ENCODE measurements around the gene CD74.
"Not testable (repeated sequence)": the region's sequence is repeated elsewhere in the genome, so short reads cannot be mapped to it uniquely, and the experiment has no call there.

The CD74 gene

DNA sequence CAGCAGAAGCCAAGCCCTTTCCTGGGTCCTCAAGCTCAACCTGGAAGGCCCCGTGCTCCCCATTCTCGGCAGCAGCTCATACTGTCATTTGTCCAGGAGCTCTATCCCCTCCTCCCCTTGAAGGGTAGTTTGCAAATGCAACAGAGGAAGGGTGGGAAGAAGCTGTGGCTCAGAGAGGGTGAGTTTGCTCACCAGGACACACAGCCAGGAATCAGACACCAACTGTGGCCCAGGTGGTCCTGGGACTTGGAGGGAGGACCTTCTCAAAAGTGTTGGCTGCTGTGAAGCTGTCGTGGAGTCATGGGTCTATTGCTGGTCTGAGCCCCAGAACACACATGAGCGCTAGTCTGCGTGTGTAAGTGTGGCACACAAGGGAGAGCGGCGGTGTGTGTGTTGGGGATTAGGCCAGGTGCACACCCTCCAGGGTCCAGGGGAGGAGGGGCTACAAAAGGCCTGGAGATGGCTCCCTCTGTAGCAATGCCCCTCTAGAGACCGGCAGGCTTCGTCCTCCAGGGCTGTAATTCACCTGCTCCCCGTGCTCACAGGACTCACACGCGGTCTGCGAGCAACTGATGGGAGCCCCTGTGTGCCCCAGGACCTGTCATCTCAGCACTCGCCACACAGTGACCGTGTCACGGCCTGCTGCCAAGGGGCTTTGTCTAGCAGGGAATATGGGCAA lies 45.0 kb upstream of the CD74 start:
- TF ChIP-seq, protein P1, sequence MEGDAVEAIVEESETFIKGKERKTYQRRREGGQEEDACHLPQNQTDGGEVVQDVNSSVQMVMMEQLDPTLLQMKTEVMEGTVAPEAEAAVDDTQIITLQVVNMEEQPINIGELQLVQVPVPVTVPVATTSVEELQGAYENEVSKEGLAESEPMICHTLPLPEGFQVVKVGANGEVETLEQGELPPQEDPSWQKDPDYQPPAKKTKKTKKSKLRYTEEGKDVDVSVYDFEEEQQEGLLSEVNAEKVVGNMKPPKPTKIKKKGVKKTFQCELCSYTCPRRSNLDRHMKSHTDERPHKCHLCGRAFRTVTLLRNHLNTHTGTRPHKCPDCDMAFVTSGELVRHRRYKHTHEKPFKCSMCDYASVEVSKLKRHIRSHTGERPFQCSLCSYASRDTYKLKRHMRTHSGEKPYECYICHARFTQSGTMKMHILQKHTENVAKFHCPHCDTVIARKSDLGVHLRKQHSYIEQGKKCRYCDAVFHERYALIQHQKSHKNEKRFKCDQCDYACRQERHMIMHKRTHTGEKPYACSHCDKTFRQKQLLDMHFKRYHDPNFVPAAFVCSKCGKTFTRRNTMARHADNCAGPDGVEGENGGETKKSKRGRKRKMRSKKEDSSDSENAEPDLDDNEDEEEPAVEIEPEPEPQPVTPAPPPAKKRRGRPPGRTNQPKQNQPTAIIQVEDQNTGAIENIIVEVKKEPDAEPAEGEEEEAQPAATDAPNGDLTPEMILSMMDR (conservative IDR thresholded peaks at IDR 0.05; ENCODE audit: low read depth, low read length), result no peak
- no peaks in the 10 kb centered on the region for H3K79me2 ChIP-seq (ENCODE audit: insufficient read depth, low read depth)
- no peaks in the 10 kb centered on the region for H3K27me3 ChIP-seq (ENCODE audit: insufficient read depth, low read depth)
- no peaks in the 10 kb centered on the region for H3K36me3 ChIP-seq (ENCODE audit: insufficient read depth)
- H3K4me1 ChIP-seq (ENCODE audit: low read depth, poor library complexity, severe bottlenecking), result peaks cover 19% of the 10 kb centered on the region
- no peak overlapping the region for H3K9ac ChIP-seq
- H3K27ac ChIP-seq, result no peak overlapping the region
- no peak overlapping the region for H3K4me2 ChIP-seq
- no peak overlapping the region for H3K4me3 ChIP-seq (IDR thresholded peaks at IDR 0.05; ENCODE audit: insufficient read depth, low read depth, low read length)
- H4K20me1 ChIP-seq (ENCODE audit: insufficient read depth), result no peaks in the 10 kb centered on the region
- H2AFZ ChIP-seq (ENCODE audit: low read depth), result no peak overlapping the region

DNA sequence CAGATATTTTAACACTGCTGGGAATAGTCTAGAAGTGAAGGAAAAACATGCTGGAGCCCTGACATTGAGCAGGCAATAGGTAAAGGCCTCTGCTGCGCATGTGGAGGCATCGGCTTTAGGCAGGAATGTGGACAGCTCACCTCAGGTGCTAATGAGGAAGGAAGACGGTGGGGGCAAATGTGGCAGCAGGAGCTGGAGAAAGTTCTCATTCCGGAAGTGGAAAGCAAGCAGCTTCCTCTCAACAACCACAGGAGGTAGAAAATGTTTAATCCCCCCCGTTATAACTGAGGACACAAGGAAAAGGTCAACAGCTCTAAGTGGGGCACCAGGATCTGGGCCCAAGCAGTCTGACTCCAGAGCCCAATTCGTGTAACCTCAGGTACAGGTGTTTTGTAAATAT lies 44.4 kb upstream of the CD74 start:
- Histone ChIP-seq H3K79me2 (ENCODE audit: insufficient read depth, low read depth) (no peaks in the 10 kb centered on the region), H2AFZ (ENCODE audit: low read depth) (no peak overlapping the region), H4K20me1 (ENCODE audit: insufficient read depth) (no peaks in the 10 kb centered on the region), H3K36me3 (ENCODE audit: insufficient read depth) (no peaks in the 10 kb centered on the region), H3K4me3 (IDR thresholded peaks at IDR 0.05; ENCODE audit: insufficient read depth, low read depth, low read length) (no peak overlapping the region), H3K9ac (no peak overlapping the region), H3K4me2 (no peak overlapping the region), H3K4me1 (ENCODE audit: low read depth, poor library complexity, severe bottlenecking) (peaks cover 19% of the 10 kb centered on the region), H3K27me3 (ENCODE audit: insufficient read depth, low read depth) (no peaks in the 10 kb centered on the region), H3K27ac (no peak overlapping the region)
- TF ChIP-seq, protein P1 (conservative IDR thresholded peaks at IDR 0.05; ENCODE audit: low read depth, low read length), result no peak

DNA sequence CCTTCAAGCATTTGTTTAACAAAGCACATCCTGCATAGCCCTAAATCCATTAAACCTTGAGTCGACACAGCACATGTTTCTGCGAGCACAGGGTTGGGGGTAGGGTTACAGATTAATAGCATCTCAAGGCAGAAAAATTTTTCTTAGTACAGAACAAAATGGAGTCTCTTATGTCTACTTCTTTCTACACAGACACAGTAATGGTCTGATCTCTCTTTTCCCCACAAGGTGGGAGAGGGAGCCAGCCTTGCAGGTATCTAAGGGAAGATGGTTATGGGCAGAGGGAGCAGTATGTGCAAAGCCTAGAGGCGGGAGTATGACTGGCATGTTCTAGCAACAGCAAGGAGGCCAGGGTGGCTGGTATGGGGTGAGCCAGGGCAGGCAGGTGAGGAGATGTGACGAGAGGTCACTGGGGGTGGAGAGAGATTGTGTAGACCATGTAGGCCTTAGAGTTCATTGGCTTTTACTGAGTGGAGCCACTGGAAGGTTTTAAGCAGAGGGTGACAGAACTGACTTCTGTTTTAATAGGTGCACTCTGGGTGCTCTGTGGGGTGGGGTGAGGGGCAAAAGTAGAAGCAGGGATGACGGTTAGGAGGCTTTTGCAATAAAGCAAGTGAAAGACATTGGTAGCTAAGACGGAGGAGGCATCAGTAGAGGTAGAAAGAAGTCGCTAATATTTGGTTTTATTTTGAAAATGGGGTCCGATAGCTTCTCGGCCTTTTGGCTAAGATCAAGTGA lies 42.0 kb upstream of the CD74 start:
- H3K9ac ChIP-seq, result no peak overlapping the region
- TF ChIP-seq, protein P1 (conservative IDR thresholded peaks at IDR 0.05; ENCODE audit: low read depth, low read length), result no peak
- no peaks in the 10 kb centered on the region for H3K79me2 ChIP-seq (ENCODE audit: insufficient read depth, low read depth)
- no peak overlapping the region for H3K27ac ChIP-seq
- no peaks in the 10 kb centered on the region for H3K27me3 ChIP-seq (ENCODE audit: insufficient read depth, low read depth)
- H3K4me2 ChIP-seq, result no peak overlapping the region
- no peak overlapping the region for H2AFZ ChIP-seq (ENCODE audit: low read depth)
- H4K20me1 ChIP-seq (ENCODE audit: insufficient read depth), result no peaks in the 10 kb centered on the region
- H3K4me1 ChIP-seq (ENCODE audit: low read depth, poor library complexity, severe bottlenecking), result no peaks in the 10 kb centered on the region
- no peak overlapping the region for H3K4me3 ChIP-seq (IDR thresholded peaks at IDR 0.05; ENCODE audit: insufficient read depth, low read depth, low read length)
- H3K36me3 ChIP-seq (ENCODE audit: insufficient read depth), result no peaks in the 10 kb centered on the region

DNA sequence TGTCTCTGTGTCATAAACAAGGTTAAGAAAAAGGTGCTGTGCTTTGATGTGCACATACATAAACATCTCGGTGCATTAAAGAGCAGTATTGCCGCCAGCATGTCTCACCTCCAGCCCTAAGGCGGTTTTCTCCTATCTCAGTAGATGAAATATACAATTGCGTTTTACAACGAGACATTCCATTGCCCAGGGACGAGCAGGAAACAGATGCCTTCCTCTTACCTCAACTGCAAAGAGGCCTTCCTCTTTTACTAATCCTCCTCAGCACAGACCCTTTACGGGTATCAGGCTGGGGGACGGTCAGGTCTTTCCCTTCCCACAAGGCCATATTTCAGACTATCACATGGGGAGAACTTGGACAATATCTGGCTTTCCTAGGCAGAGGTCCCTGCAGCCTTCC lies 41.3 kb upstream of the CD74 start:
- H4K20me1 ChIP-seq (ENCODE audit: insufficient read depth); H3K27ac ChIP-seq; H2AFZ ChIP-seq (ENCODE audit: low read depth); H3K4me1 ChIP-seq (ENCODE audit: low read depth, poor library complexity, severe bottlenecking); H3K27me3 ChIP-seq (ENCODE audit: insufficient read depth, low read depth); H3K4me3 ChIP-seq (IDR thresholded peaks at IDR 0.05; ENCODE audit: insufficient read depth, low read depth, low read length); H3K9ac ChIP-seq; H3K4me2 ChIP-seq; H3K36me3 ChIP-seq (ENCODE audit: insufficient read depth); H3K79me2 ChIP-seq (ENCODE audit: insufficient read depth, low read depth): not testable (repeated sequence)

DNA sequence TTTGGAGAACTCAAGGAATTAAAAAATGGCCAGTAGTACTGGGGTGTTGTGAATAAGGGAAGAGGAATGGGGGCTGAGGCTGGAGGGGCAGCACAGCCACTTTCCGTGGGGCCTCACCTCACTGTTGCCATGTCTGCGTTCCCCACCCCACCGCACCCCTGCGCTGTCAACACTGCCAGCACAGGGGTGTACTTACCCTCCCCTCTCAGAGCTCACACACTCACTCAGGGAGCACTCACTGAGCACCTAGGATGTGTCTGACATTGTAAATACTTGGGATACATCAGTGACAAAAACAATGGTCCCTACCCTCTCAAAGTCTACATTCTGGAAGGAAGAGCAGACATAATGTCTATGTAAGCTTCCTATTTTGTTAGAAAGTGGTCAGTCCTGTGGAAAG lies 40.2 kb upstream of the CD74 start:
- Histone ChIP-seq H3K27ac (no peak overlapping the region), H3K79me2 (ENCODE audit: insufficient read depth, low read depth) (peaks cover 17% of the 10 kb centered on the region), H3K9ac (no peak overlapping the region), H3K36me3 (ENCODE audit: insufficient read depth) (peaks cover 2% of the 10 kb centered on the region; the same call in 1 of the 2 replicates), H2AFZ (ENCODE audit: low read depth) (no peak overlapping the region), H4K20me1 (ENCODE audit: insufficient read depth) (no peaks in the 10 kb centered on the region), H3K4me3 (IDR thresholded peaks at IDR 0.05; ENCODE audit: insufficient read depth, low read depth, low read length) (no peak overlapping the region), H3K4me1 (ENCODE audit: low read depth, poor library complexity, severe bottlenecking) (peaks cover 4% of the 10 kb centered on the region), H3K4me2 (no peak overlapping the region), H3K27me3 (ENCODE audit: insufficient read depth, low read depth) (no peaks in the 10 kb centered on the region)
- TF ChIP-seq, protein P1 (conservative IDR thresholded peaks at IDR 0.05; ENCODE audit: low read depth, low read length), result no peak

All from KMS-11 (cell line).